HFF-Myc (cell line): ENCODE results near the gene BZW2.

Experiments used
- DNase-seq: peaks from one replicate; pipeline ENCODE4 v3.0.0-alpha.2; 2011; ENCODE audit warnings: low read depth; ENCODE audit errors: extremely low read depth
- H3K4me3 ChIP-seq: replicated peaks from 2 replicates; pipeline ENCODE4 v1.5.1; 2011; ENCODE audit warnings: low read depth, mild to moderate bottlenecking, control low read depth, low read length
- TF ChIP-seq, protein P1 (sequence below): IDR thresholded peaks from 2 replicates; pipeline ENCODE4 v1.5.1; 2012; ENCODE audit warnings: mild to moderate bottlenecking, low read depth, low read length, control low read depth; ENCODE audit errors: missing control alignments

Gene BZW2

DNA sequence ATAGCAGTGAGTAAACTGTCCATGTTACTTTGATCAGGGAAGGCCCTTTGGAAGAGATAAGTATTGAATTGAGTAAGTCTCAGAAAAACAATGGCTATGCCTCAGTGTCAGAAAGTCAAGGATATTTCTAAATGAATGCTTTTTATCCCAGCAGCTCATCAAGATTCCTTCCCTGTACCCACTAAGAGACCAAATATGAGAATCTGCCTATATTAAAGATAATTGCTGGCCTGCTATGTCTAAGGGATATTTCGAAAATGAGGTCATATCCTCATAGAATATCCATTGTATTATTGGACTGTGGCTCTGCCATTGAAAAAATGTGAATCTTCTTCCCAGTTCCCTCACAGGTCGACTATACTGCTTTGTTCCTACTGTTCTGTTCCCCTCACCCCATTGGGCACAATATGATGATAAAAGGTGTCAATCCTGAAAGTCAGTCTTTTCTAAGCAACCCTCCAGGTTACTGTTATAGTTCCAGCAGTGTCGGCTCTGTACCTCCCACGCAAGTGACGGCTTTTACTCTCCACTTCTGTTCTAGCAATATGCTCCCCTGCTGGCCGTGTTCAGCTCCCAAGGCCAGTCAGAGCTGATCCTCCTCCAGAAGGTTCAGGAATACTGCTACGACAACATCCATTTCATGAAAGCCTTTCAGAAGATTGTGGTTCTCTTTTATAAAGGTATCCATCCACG lies 51.7 kb downstream of the BZW2 start:
- no peak overlapping the region for H3K4me3 ChIP-seq
- TF ChIP-seq, protein P1, sequence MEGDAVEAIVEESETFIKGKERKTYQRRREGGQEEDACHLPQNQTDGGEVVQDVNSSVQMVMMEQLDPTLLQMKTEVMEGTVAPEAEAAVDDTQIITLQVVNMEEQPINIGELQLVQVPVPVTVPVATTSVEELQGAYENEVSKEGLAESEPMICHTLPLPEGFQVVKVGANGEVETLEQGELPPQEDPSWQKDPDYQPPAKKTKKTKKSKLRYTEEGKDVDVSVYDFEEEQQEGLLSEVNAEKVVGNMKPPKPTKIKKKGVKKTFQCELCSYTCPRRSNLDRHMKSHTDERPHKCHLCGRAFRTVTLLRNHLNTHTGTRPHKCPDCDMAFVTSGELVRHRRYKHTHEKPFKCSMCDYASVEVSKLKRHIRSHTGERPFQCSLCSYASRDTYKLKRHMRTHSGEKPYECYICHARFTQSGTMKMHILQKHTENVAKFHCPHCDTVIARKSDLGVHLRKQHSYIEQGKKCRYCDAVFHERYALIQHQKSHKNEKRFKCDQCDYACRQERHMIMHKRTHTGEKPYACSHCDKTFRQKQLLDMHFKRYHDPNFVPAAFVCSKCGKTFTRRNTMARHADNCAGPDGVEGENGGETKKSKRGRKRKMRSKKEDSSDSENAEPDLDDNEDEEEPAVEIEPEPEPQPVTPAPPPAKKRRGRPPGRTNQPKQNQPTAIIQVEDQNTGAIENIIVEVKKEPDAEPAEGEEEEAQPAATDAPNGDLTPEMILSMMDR, result no peak
- no peak for DNase-seq

DNA sequence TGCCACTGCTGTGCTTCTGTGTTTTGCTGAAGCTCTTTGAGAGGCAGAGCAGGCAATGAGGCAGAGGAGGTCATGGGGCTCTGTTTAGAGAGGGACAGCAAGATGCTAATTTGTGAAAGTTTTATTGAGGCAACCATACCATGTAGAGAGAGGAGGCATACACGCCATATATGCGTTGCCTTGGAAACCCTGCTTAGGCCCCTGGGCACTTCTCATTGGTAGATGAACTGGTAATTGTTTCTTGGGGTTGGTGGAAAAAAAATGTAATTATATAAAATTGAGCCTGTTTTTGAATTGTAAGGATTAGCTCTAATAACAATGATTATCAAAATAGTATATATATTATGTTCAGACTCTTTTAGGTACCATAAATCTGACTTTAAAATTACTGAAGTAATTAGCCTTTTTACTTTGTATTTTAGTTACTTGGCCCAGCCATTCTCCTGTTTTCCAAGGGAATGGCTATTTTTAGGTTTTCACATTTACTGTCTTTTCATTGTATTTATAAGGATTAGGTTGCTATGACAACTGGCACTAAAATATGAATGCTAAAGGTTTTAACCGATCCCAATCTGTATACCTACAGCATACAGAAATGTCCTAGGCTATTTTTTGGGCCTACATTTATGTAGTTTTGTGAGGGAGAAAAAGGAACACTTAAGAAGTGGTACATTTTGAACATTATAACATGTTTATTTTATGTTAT lies 52.4 kb downstream of the BZW2 start:
- TF ChIP-seq, protein P1, result no peak
- no peak overlapping the region for H3K4me3 ChIP-seq
- DNase-seq, result no peak

DNA sequence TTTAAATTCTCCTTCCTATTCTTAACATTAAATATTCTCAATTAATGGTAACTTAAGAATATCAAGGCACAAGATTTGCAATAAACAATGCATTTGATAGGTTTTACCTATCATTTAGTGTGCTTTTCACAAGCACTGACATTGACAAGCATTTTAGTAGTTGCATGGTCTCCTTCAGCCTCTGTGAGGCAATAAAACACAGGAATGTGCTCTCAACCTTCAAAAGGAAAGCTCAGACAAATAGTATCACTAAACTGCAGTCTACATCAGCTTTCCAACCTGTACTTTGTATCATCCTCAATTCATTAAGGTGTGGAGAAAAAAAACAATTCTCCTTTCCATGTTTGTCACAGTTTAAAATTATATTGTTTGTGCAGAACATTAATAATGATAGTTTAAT lies 56.5 kb downstream of the BZW2 start:
- no peak overlapping the region for H3K4me3 ChIP-seq
- TF ChIP-seq, protein P1, result no peak
- no peak for DNase-seq

DNA sequence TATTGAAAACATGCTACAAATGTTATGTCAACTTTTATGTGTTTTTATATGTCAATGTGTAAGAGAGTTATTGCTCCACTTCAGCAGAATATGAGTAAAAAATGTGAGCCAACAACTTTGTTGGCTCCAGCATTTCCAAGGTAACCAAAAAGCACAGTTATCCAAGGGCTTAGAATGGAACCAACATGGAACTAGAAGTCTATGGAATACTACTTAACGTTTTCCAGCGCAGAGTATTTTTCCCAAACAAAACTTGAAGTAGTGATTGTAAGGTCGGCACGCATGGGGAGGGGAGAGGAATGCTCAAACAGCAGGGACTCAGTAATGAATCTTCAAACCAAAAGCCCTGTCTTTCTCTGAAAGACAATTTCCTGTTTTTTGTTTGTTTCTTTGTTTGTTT lies 62.5 kb downstream of the BZW2 start:
- no peak for DNase-seq
- TF ChIP-seq, protein P1, result no peak

DNA sequence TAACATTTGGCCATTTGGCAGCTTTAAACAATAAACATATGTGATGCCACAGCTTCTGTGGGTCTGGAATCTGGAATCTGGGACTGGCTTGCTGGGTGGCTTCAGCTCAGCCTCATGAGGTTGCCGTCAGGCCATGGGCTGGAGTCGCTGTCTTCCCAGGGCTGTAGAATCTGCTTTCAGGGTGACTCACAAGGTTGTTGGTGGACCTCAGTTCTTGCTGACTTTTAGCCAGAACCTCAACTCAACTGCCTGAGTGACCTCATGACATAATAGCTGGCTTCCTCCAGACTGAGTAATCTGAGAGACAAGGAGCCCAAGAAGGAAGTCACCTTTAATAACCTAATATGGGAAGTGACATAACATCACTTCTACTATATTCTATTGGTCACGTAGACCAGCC lies 63.0 kb downstream of the BZW2 start:
- peak; percentile 85 for DNase-seq
- TF ChIP-seq, protein P1, result no peak
- no peak overlapping the region for H3K4me3 ChIP-seq

More for the DNA sequence above, 62.5 kb downstream of the BZW2 start:
- no peak overlapping the region for H3K4me3 ChIP-seq

DNA sequence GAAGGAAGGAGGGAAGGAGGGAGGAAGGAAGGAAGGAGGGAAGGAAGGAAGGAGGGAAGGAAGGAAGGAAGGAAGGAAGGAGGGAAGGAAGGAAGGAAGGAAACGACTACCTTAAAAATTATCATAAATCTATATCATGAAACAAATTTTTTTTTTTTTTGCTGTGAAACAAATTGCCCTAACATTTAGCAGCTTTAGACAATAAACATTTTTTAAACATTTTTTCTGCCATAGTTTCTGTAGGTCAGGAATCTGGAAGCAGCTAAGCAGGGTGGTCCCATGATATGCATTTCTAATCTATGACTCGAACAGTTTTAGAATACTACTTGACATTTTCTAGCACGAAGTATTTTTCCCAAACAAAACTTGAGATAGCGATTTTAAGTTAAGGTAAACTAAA lies 64.7 kb downstream of the BZW2 start:
- H3K4me3 ChIP-seq, result no peak overlapping the region
- TF ChIP-seq, protein P1, result no peak
- DNase-seq, result no peak
